HepG2 (cell line): ENCODE results near the gene SUPT6H.

Experiments used
- ATF3 ChIP-seq: sonication (generic); formaldehyde crosslinking; IDR thresholded peaks from 2 replicates; pipeline ENCODE4 v1.4.0; 2020; ENCODE audit warnings: missing genetic modification reagents
- CTCF ChIP-seq: sonication (generic); formaldehyde crosslinking; IDR thresholded peaks from 2 replicates; pipeline ENCODE4 v1.5.0; 2020; ENCODE audit warnings: mild to moderate bottlenecking, missing genetic modification reagents, moderate library complexity
- ELF4 ChIP-seq: sonication (generic); formaldehyde crosslinking; IDR thresholded peaks from 2 replicates; pipeline ENCODE4 v1.5.0; 2020; ENCODE audit warnings: missing genetic modification reagents, mild to moderate bottlenecking, moderate library complexity, borderline replicate concordance
- FIP1L1 ChIP-seq: fragments of 200-400 bp; formaldehyde crosslinking; IDR thresholded peaks from 2 replicates; pipeline ENCODE4 v1.6.1; 2018; ENCODE audit warnings: low read depth, mild to moderate bottlenecking, low read length, moderate library complexity, borderline replicate concordance; ENCODE audit not compliant: insufficient read depth
- KAT8 ChIP-seq: IDR thresholded peaks from 2 replicates; pipeline ENCODE4 v1.6.1; 2016; ENCODE audit warnings: missing genetic modification reagents, missing compliant biosample characterization
- MAZ ChIP-seq, 2 experiments: sonication (generic) in 1 of 2; formaldehyde crosslinking in 1 of 2; IDR thresholded peaks; 2 replicates each; pipeline versions ENCODE4 v1.5.0 to v1.6.1; 2012 to 2020; ENCODE audit warnings: low read depth in 2 of 2, mild to moderate bottlenecking in 2 of 2, borderline replicate concordance in 1 of 2, improper control_type of control experiment in 1 of 2, low read length in 1 of 2, missing genetic modification reagents in 1 of 2, moderate library complexity in 1 of 2
- RFX5 ChIP-seq: IDR thresholded peaks from 2 replicates; pipeline ENCODE4 v1.6.1; 2011; ENCODE audit warnings: low read depth, low read length, improper control_type of control experiment
- SP1 ChIP-seq, 2 experiments: fragments of 450-650 bp in 1 of 2; sonication (generic) in 1 of 2; formaldehyde crosslinking in 1 of 2; IDR thresholded peaks; 2 replicates each; pipeline versions ENCODE4 v1.4.0 to v1.6.1; 2016 to 2020; ENCODE audit warnings: missing genetic modification reagents in 1 of 2
- ZNF768 ChIP-seq: sonication (generic); formaldehyde crosslinking; IDR thresholded peaks from 2 replicates; pipeline ENCODE4 v1.4.0; 2020; ENCODE audit warnings: missing genetic modification reagents

- TF ChIP-seq ZNF768 = no peak
- TF ChIP-seq RFX5 = no peak
- TF ChIP-seq CTCF = no peak
- no peak for TF ChIP-seq ATF3 (CRISPR knock-in tag)
- no peak for TF ChIP-seq SP1 (IDR thresholded peaks at IDR 0.05)
- TF ChIP-seq SP1 (CRISPR knock-in tag; IDR thresholded peaks at IDR 0.05) = no peak
- TF ChIP-seq KAT8 (CRISPR knock-in tag) = no peak
- no peak for TF ChIP-seq MAZ (IDR thresholded peaks at IDR 0.05; ENCODE audit: borderline replicate concordance, low read depth, low read length)
- TF ChIP-seq MAZ (CRISPR knock-in tag; IDR thresholded peaks at IDR 0.05; ENCODE audit: low read depth) = no peak
- no peak for TF ChIP-seq ELF4 (CRISPR knock-in tag)
- TF ChIP-seq FIP1L1 = no peak
These were observed 15.8 kb upstream of the SUPT6H start for GRCh38 chr17:28646039-28646754.
